ENCODE data around the gene CAMSAP1.

CAMSAP1 gene

GRCh38 chr9:135921749-135922310 is 14.5 kb upstream of the CAMSAP1 start:
- peak; percentile 7; the same call in 1 of the 3 replicates for ATAC-seq
- TF ChIP-seq ZFP3 (CRISPR knock-in tag; IDR thresholded peaks at IDR 0.05), result no peak
- no peak for TF ChIP-seq ZFP30 (CRISPR knock-in tag; IDR thresholded peaks at IDR 0.05)
- no peak for TF ChIP-seq SNAI2 (CRISPR knock-in tag; IDR thresholded peaks at IDR 0.05)
- TF ChIP-seq GLIS3 (CRISPR knock-in tag; IDR thresholded peaks at IDR 0.05), result no peak
- TF ChIP-seq OSR1 (CRISPR knock-in tag; IDR thresholded peaks at IDR 0.05), result no peak
- TF ChIP-seq POU6F1 (CRISPR knock-in tag; IDR thresholded peaks at IDR 0.05; ENCODE audit: borderline replicate concordance, low read depth), result no peak
- no peak for TF ChIP-seq ZNF565 (CRISPR knock-in tag; conservative IDR thresholded peaks at IDR 0.05; ENCODE audit: low read depth)
- no peak for TF ChIP-seq ISL1 (CRISPR knock-in tag; IDR thresholded peaks at IDR 0.05)
- no peak for TF ChIP-seq TOX (CRISPR knock-in tag; IDR thresholded peaks at IDR 0.05; ENCODE audit: borderline replicate concordance)
- TF ChIP-seq ZC3H10 (CRISPR knock-in tag; IDR thresholded peaks at IDR 0.05), result no peak
- TF ChIP-seq TSHZ2 (CRISPR knock-in tag; IDR thresholded peaks at IDR 0.05), result no peak

- no peak for TF ChIP-seq TCF4 (CRISPR knock-in tag; IDR thresholded peaks at IDR 0.05; ENCODE audit: borderline replicate concordance)
- TF ChIP-seq ZNF565 (CRISPR knock-in tag; conservative IDR thresholded peaks at IDR 0.05; ENCODE audit: low read depth), result no peak
- no peak for TF ChIP-seq PPARA (CRISPR knock-in tag; IDR thresholded peaks at IDR 0.05; ENCODE audit: borderline replicate concordance)
- no peak for TF ChIP-seq ISL1 (CRISPR knock-in tag; IDR thresholded peaks at IDR 0.05)
- TF ChIP-seq PATZ1 (CRISPR knock-in tag; IDR thresholded peaks at IDR 0.05; ENCODE audit: borderline replicate concordance), result no peak
- no peak for TF ChIP-seq ESRRG (CRISPR knock-in tag; IDR thresholded peaks at IDR 0.05)
- no peak for TF ChIP-seq ZFP30 (CRISPR knock-in tag; IDR thresholded peaks at IDR 0.05)
- TF ChIP-seq POU6F1 (CRISPR knock-in tag; IDR thresholded peaks at IDR 0.05; ENCODE audit: borderline replicate concordance, low read depth), result no peak
- no peak for TF ChIP-seq GLIS3 (CRISPR knock-in tag; IDR thresholded peaks at IDR 0.05)
- ATAC-seq, result peak; percentile 32
Measured at GRCh38 chr9:135920973-135921585, 13.7 kb upstream of the CAMSAP1 start.

- TF ChIP-seq CREB5 (CRISPR knock-in tag; IDR thresholded peaks at IDR 0.05; ENCODE audit: low read depth) (no peak), RARB (CRISPR knock-in tag; IDR thresholded peaks at IDR 0.05) (no peak), ZNF565 (CRISPR knock-in tag; conservative IDR thresholded peaks at IDR 0.05; ENCODE audit: low read depth) (no peak), ZC3H10 (CRISPR knock-in tag; IDR thresholded peaks at IDR 0.05) (no peak), SNAI2 (CRISPR knock-in tag; IDR thresholded peaks at IDR 0.05) (no peak), BACH2 (CRISPR knock-in tag; IDR thresholded peaks at IDR 0.05; ENCODE audit: borderline replicate concordance) (no peak), PPARA (CRISPR knock-in tag; IDR thresholded peaks at IDR 0.05; ENCODE audit: borderline replicate concordance) (no peak), ZFP30 (CRISPR knock-in tag; IDR thresholded peaks at IDR 0.05) (no peak), ARNTL (CRISPR knock-in tag; IDR thresholded peaks at IDR 0.05; ENCODE audit: borderline replicate concordance, low read depth) (no peak), ESRRG (CRISPR knock-in tag; IDR thresholded peaks at IDR 0.05) (no peak), ZNF70 (CRISPR knock-in tag; IDR thresholded peaks at IDR 0.05) (no peak), TSHZ2 (CRISPR knock-in tag; IDR thresholded peaks at IDR 0.05) (no peak), OSR1 (CRISPR knock-in tag; IDR thresholded peaks at IDR 0.05) (no peak), POU6F1 (CRISPR knock-in tag; IDR thresholded peaks at IDR 0.05; ENCODE audit: borderline replicate concordance, low read depth) (no peak), TOX (CRISPR knock-in tag; IDR thresholded peaks at IDR 0.05; ENCODE audit: borderline replicate concordance) (no peak)
- ATAC-seq, result peak; percentile 28
Measured at GRCh38 chr9:135920256-135920930, 13.0 kb upstream of the CAMSAP1 start.

All from SK-N-SH treated with all-trans-retinoic acid at 6 μM for 48 hours (cell line).